ENCODE data around the gene BZW1.

Gene BZW1

DNA sequence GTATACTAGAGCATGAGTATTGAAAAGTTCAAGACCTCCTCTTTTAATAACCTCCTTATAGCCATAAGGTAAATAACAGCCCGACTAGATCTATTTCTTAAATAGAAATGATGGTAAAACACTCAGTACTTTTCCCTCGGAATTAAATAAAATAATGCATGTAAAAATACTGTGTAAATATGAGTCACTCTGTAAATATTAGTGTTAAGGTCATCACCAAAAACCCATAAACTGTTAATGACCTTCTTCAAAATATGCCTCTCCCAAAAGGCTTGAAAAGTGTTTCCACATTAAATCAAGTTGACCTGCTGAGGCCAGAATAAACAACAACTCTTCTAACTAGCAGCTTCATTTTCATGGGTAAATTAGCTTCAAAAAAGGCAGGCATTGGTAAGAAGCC lies 25.3 kb upstream of the BZW1 start:
- Histone ChIP-seq H3K27ac (ENCODE audit: low read length) (no peak overlapping the region), H3K4me3 (ENCODE audit: low read depth in 1 of 2, low read length in 2 of 2) (no peak overlapping the region), H3K79me2 (ENCODE audit: insufficient read depth, low read length) (no peaks in the 10 kb centered on the region), H3K4me2 (ENCODE audit: insufficient read depth, low read length) (no peak overlapping the region), H4K20me1 (ENCODE audit: insufficient read depth, low read length) (no peaks in the 10 kb centered on the region), H3K36me3 (ENCODE audit: insufficient read depth, low read length) (no peaks in the 10 kb centered on the region), H3K27me3 (ENCODE audit: insufficient read depth, low read length, poor library complexity) (peaks cover 26% of the 10 kb centered on the region), H3K9ac (ENCODE audit: low read depth, low read length) (no peak overlapping the region), H3K9me3 (ENCODE audit: insufficient read depth, low read length, severe bottlenecking) (no peaks in the 10 kb centered on the region), H3K4me1 (ENCODE audit: insufficient read depth, low read length) (no peaks in the 10 kb centered on the region), H2AFZ (ENCODE audit: low read depth, low read length) (no peak overlapping the region)
- no peak for ATAC-seq (ENCODE audit: insufficient read depth, low read depth)
- DNase-seq: no peak
- TF ChIP-seq EZH2 (IDR thresholded peaks at IDR 0.05; ENCODE audit: borderline replicate concordance, low read depth, low read length, severe bottlenecking) (no peak), CTCF (IDR thresholded peaks at IDR 0.05; ENCODE audit: borderline replicate concordance, extremely low read depth, low read length, poor library complexity, severe bottlenecking) (no peak)

DNA sequence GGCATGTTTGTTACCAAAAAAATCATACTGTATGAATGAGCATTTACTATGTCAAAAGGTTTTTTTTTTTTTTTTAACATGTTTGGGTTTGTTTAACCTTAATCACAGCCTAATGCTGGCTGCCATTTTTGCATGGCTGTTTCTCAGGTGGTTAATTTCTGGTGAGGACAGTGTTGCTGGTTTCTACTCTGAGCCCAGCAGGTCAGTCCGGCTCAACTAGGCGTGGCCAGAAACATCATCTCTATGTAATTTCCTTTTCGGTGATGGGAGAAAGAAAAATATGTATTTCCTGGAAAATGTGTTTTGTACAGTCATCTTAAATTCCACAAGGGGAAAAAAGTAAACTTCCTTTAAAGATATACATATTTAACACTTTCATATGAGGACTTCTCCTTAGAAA lies 24.9 kb upstream of the BZW1 start:
- no peak overlapping the region for H3K27ac ChIP-seq (ENCODE audit: low read length)
- no peaks in the 10 kb centered on the region for H4K20me1 ChIP-seq (ENCODE audit: insufficient read depth, low read length)
- H3K4me1 ChIP-seq (ENCODE audit: insufficient read depth, low read length): no peaks in the 10 kb centered on the region
- no peak overlapping the region for H3K4me2 ChIP-seq (ENCODE audit: insufficient read depth, low read length)
- H3K79me2 ChIP-seq (ENCODE audit: insufficient read depth, low read length): no peaks in the 10 kb centered on the region
- no peak for DNase-seq
- H3K9me3 ChIP-seq (ENCODE audit: insufficient read depth, low read length, severe bottlenecking): no peaks in the 10 kb centered on the region
- H2AFZ ChIP-seq (ENCODE audit: low read depth, low read length): no peak overlapping the region
- ATAC-seq (ENCODE audit: insufficient read depth, low read depth): no peak
- no peak overlapping the region for H3K9ac ChIP-seq (ENCODE audit: low read depth, low read length)
- no peaks in the 10 kb centered on the region for H3K36me3 ChIP-seq (ENCODE audit: insufficient read depth, low read length)
- TF ChIP-seq EZH2 (IDR thresholded peaks at IDR 0.05; ENCODE audit: borderline replicate concordance, low read depth, low read length, severe bottlenecking) (no peak), CTCF (IDR thresholded peaks at IDR 0.05; ENCODE audit: borderline replicate concordance, extremely low read depth, low read length, poor library complexity, severe bottlenecking) (no peak)
- peaks cover 22% of the 10 kb centered on the region for H3K27me3 ChIP-seq (ENCODE audit: insufficient read depth, low read length, poor library complexity)
- H3K4me3 ChIP-seq (ENCODE audit: low read depth in 1 of 2, low read length in 2 of 2): no peak overlapping the region

GRCh38 chr2:200787351-200788120 lies 24.2 kb upstream of the BZW1 start:
- Histone ChIP-seq H3K4me2 (ENCODE audit: insufficient read depth, low read length) (no peak overlapping the region), H2AFZ (ENCODE audit: low read depth, low read length) (no peak overlapping the region), H3K4me1 (ENCODE audit: insufficient read depth, low read length) (no peaks in the 10 kb centered on the region), H3K9ac (ENCODE audit: low read depth, low read length) (no peak overlapping the region), H3K36me3 (ENCODE audit: insufficient read depth, low read length) (no peaks in the 10 kb centered on the region), H4K20me1 (ENCODE audit: insufficient read depth, low read length) (no peaks in the 10 kb centered on the region), H3K27me3 (ENCODE audit: insufficient read depth, low read length, poor library complexity) (peaks cover 22% of the 10 kb centered on the region), H3K4me3 (ENCODE audit: low read depth in 1 of 2, low read length in 2 of 2) (no peak overlapping the region), H3K27ac (ENCODE audit: low read length) (no peak overlapping the region), H3K79me2 (ENCODE audit: insufficient read depth, low read length) (no peaks in the 10 kb centered on the region), H3K9me3 (ENCODE audit: insufficient read depth, low read length, severe bottlenecking) (no peaks in the 10 kb centered on the region)
- no peak for TF ChIP-seq CTCF (IDR thresholded peaks at IDR 0.05; ENCODE audit: borderline replicate concordance, extremely low read depth, low read length, poor library complexity, severe bottlenecking)
- no peak for TF ChIP-seq EZH2 (IDR thresholded peaks at IDR 0.05; ENCODE audit: borderline replicate concordance, low read depth, low read length, severe bottlenecking)
- ATAC-seq (ENCODE audit: insufficient read depth, low read depth) (no peak), DNase-seq (no peak)
